Erythroblast (primary cell): Measurements from ENCODE around the gene AKR1B15.

Experiments used
- GATA1 ChIP-seq: IDR thresholded peaks from 2 replicates; pipeline ENCODE4 v1.6.1; 2011; ENCODE audit warnings: low read depth, mild to moderate bottlenecking, control low read depth, low read length, moderate library complexity
- POLR2A ChIP-seq: IDR thresholded peaks from 2 replicates; pipeline ENCODE4 v1.6.1; 2011; ENCODE audit warnings: mild to moderate bottlenecking, low read length

- TF ChIP-seq POLR2A (no peak), GATA1 (no peak)
These were observed 20.2 kb upstream of the AKR1B15 start for GRCh38 chr7:134528749-134529148.
